GM21423 (cell line): ENCODE data around the gene KCNG3.
"Not testable (repeated sequence)": the region's sequence is repeated elsewhere in the genome, so short reads cannot be mapped to it uniquely, and the experiment has no call there.

Source experiments
- ATAC-seq: cut with Tn5 transposase; IDR thresholded peaks from one replicate; pipeline ENCODE4 v1.9.1; 2021; ENCODE audit warnings: mild to moderate bottlenecking, moderate library complexity; ENCODE audit not compliant: unreplicated experiment

The KCNG3 gene

GRCh38 chr2:42436370-42436769 is 57.4 kb downstream of the KCNG3 start:
- no peak for ATAC-seq

GRCh38 chr2:42435628-42436027 is 58.2 kb downstream of the KCNG3 start:
- ATAC-seq, result no peak

- no peak for ATAC-seq
These were observed 63.6 kb downstream of the KCNG3 start for GRCh38 chr2:42430188-42430587.

- no peak for ATAC-seq
These were observed 64.4 kb downstream of the KCNG3 start for GRCh38 chr2:42429352-42429751.

DNA sequence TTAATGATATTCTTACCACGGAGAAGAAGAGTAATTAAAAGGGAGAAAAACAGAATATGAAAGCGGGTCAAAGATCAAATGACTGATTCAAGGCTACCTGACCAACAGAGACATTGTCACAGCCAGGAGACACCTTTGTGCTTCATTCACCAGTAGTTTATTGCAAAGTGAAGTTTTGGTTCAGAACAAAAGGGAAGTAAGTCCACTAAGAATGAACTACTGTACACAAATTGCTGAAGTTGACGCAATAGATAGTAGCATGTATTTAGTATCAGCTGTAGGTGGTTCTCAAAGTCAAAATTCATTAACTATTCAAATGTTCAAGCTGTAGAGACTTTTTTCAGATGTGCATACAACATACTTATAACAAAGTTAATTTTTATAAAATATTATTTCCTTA is 68.1 kb downstream of the KCNG3 start:
- no peak for ATAC-seq

- ATAC-seq, result no peak
These were observed 69.7 kb downstream of the KCNG3 start for GRCh38 chr2:42424033-42424432.

DNA sequence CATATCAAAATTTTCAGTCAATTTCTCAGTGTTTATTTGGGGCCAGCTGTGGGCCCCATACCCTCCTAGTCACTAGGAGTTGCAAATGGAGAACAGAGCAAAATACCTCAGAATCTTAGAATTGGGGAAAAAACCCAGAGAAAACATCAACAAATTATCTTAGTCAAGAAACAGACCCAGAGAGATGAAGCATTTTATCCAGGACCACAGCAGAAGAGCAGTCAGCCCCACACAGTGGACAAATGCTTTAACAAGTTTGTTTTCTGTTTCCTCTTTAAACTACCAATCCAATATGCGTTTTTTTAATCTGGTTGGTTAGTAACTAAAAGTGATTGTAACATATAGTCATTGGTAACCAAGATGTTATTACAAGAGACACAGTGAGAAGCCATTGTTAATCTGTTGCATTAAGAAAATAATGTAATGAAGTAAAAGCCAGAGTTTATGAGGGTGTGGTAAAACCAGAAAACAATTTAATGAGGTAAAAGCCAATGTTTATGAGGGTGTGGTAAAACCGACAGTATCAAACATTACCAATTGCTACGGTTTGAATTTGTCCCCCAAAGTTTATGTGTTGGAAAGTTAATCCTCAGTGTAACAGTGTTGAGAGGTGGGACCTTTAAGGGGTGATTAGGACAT is 72.1 kb downstream of the KCNG3 start:
- ATAC-seq, result no peak

GRCh38 chr2:42421157-42421485 is 72.7 kb downstream of the KCNG3 start:
- ATAC-seq, result no peak

DNA sequence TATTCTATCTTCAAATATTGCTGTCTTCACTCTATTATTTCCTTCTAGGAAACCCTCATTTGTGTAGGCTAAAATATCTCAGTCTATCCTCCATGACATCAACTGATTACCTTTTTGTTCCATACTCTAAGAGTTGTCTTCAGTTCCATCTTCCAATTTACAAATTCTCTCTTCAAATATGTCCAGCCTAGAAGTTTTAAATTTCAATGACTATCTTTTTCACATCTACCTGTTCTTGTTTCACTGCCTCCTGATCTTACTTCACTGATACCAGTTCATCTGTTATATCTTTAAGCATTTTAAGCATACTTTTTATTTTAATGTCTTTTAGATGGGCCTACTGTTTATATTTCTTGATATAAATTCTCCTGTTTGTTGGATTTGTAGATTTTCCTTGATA is 79.1 kb downstream of the KCNG3 start:
- no peak for ATAC-seq

DNA sequence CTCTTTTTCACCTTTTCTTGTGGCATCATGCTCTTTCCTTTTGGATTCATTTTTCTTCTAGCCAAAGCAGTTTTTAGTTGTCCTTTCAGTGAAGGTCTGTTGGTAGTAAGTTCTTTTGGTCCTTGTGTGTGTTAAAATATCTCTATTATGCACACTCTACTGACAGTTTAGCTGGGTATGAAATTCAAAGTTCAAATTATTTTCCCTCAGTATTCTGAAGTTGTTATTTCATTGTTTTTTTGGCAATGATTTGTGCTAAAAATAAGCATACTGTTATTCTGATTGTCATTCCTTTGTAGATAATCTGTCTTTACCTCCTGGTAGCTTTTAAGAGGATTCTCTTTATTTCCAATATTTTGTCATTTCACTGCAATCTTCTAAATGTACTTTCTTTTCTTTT is 79.6 kb downstream of the KCNG3 start:
- no peak for ATAC-seq

DNA sequence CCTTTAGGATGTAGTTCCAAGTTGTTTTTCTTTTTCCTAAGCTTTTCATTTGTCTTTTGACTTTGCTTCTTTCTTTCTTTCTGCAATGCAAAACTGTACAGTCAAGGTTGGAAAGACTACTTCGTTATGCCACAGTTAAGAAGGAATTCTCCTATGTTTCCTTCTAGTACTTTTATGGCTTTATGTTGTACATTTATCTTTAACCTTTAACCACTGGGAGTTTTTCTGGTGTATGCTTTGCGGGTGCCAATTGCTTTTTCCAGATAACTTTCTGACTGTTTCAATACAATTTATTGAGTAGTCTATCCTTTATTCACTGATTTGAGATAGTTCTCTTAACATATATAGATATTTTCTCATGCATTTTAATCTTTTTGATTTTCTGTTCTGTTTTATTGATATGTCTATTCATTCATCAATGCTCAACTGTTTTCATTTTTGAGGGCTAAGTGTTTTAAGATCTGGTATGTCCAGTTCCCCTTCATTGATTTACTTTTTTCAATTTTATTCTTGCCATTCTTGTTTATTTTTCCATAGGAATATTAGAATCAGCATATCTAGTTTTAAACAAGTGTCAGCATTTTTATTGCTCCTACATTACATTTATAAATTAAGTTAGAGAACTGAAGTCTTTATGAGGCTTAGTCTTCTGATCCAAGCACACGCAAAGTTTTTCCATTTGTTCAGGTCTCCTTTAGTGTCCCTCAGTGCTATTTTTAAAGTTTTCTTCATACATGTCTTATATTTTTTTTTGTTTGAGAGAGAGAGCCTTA is 82.9 kb downstream of the KCNG3 start:
- no peak for ATAC-seq

DNA sequence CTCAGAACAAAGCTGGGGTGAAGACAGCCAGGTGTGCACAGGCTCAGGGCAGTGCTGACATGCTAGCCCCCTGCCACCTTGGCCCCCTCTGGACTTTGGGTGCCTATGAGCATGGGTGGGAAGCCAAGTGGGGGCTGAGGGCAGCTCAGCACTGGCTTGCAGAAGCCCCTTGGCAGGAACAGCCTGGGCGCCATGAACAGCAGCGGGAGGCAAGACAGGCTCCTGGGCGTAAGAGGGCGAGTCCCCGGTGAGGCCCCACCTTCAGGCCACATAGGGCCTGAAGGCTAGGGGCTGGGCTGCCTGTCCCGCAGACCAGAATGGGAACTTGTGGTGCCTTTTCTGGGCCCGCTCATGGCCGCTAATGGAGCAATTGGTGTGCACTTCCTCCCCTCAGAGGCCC is 85.8 kb downstream of the KCNG3 start:
- ATAC-seq, result no peak

- ATAC-seq, result no peak
These were observed 86.3 kb downstream of the KCNG3 start for GRCh38 chr2:42407476-42407875.

DNA sequence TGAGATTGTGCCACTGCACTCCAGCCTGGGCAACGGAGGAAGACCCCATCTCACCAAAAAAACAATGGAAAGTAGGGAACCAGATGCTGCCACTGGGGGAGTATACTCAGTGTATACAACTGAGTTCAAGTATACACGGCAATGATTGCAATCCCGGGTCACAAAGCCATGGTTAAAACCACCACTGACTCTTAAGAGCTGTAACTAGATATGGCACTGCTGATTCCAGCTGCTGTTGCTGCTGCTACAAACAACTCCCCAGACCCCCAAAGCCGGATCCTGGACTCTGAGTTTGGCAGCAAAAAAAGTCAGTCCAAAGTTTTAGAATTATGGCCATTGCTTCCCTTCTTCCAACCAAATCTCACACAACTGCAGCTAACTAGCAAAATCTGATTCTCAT is 89.1 kb downstream of the KCNG3 start:
- ATAC-seq, result no peak

DNA sequence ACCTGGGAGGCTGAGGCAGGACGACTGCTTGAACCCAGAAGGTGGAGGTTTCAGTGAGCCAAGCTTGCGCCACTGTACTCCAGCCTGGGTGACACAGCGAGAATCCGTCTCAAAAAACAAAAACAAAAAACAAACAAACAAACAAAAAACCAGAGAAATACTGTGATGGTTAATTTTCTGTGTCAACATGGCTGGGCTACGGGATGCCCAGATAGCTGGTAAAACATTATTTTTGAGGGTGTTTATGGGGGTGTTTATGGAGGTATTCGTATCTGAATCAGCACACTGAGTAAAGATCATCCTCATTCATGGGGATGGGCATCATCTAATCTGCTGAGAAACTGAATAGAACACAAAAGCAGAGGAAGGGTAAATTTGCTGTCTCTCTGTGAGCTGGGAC is 92.0 kb downstream of the KCNG3 start:
- ATAC-seq, result no peak

DNA sequence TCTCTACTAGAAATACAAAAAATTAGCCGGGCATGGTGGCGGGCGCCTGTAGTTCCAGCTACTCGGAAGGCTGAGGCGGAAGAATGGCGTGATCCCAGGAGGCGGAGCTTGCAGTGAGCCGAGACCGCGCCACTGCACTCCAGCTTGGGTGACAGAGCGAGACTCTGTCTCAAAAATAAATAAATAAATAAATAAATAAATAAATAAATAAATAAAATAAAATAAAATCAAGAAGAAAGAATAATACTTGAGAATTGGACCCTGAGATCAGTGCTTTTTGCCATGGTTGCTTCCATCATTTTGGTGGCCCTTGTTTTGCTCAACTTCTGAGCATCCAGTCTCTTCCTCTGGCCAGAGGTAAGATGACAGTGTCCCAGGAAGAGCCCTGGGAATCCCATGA is 95.7 kb downstream of the KCNG3 start:
- not testable (repeated sequence) for ATAC-seq

DNA sequence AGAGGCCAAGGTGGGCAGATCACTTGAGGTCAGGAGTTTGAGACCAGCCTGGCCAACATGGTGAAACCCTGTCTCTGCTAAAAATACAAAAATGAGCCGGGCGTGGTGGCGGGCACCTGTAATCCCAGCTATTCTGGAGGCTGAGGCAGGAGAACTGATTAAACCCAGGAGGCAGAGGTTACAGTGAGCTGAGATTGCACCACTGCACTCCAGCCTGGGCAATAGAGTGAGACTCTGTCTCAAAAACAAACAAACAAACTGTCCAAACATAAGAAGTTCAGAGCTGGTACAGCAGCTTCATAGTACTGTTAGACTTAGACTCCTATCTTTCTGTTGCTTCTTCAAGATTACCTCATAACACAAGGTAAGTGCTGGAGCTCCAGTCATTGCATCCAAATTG is 100.5 kb downstream of the KCNG3 start:
- not testable (repeated sequence) for ATAC-seq

- no peak for ATAC-seq
These were observed 101.6 kb downstream of the KCNG3 start for GRCh38 chr2:42392191-42392590.
